IMR-90 (cell line): Measurements from ENCODE around the gene EFS. TPM values are rescaled to one million over a fixed set of nuclear protein-coding genes. Genes with fewer than 3 reads are reported as not detected.
A peak's percentile ranks its signal among the peaks of the same experiment; 100 is the strongest.

Source experiments
- ATAC-seq: fragments of 200-7000 bp; cut with Tn5 transposase; 2 replicates; pipeline ENCODE4 v1.9.1; 2020; ENCODE audit warnings: low read depth, mild to moderate bottlenecking, moderate library complexity
- BruUV-seq: library from RNA; stranded (reverse); fragments of 400-500 nt; replicated peaks from 2 replicates; lab custom pipeline; 2021; lab: Mats Ljungman, UMichigan
- CTCF ChIA-PET: fragments of 300-600 bp; formaldehyde crosslinking; extraction: SDS; loops from one replicate; lab custom pipeline; 2021; ENCODE audit warnings: antibody characterized with exemption; lab: Yijun Ruan, JAX
- POLR2A ChIA-PET: fragments of 300-600 bp; sonication (Branson Sonifier 250); formaldehyde crosslinking; loops from one replicate; lab custom pipeline; 2022; ENCODE audit warnings: antibody characterized with exemption; ENCODE audit not compliant: unreplicated experiment; lab: Charles Lee
- DNase-seq: peaks from one replicate; pipeline ENCODE4 v3.0.0; 2013
- H2AFZ ChIP-seq: replicated peaks from 2 replicates; pipeline ENCODE3; 2013; ENCODE audit warnings: low read length, mild to moderate bottlenecking; ENCODE audit not compliant: poor library complexity
- H2AK5ac ChIP-seq: 2 replicates; pipeline ENCODE4 v1.6.1; 2013; ENCODE audit warnings: low read depth, low read length, inconsistent platforms
- H2AK9ac ChIP-seq: replicated peaks from 2 replicates; pipeline ENCODE3; 2013; ENCODE audit warnings: mild to moderate bottlenecking, low read depth, low read length, moderate library complexity; ENCODE audit not compliant: poor library complexity
- H2BK120ac ChIP-seq: 2 replicates; pipeline ENCODE4 v1.6.1; 2013; ENCODE audit warnings: low read depth, low read length, inconsistent platforms
- H2BK15ac ChIP-seq: 3 replicates; pipeline ENCODE4 v1.6.1; 2013; ENCODE audit warnings: low read depth, low read length, inconsistent platforms
- H2BK20ac ChIP-seq: 2 replicates; pipeline ENCODE4 v1.6.1; 2013; ENCODE audit warnings: low read depth, mild to moderate bottlenecking, inconsistent platforms, low read length, moderate library complexity
- H2BK5ac ChIP-seq: 2 replicates; pipeline ENCODE4 v1.6.1; 2013; ENCODE audit warnings: mild to moderate bottlenecking, low read depth, low read length, inconsistent platforms; ENCODE audit not compliant: poor library complexity, severe bottlenecking
- H3K14ac ChIP-seq: replicated peaks from 2 replicates; pipeline ENCODE4 v1.6.1; 2013; ENCODE audit warnings: low read depth, low read length, inconsistent platforms
- H3K18ac ChIP-seq: 2 replicates; pipeline ENCODE4 v1.6.1; 2013; ENCODE audit warnings: low read depth, low read length, control low read depth
- H3K23ac ChIP-seq: 2 replicates; pipeline ENCODE4 v1.6.1; 2013; ENCODE audit warnings: low read depth, low read length, inconsistent platforms
- H3K27ac ChIP-seq: 2 replicates; pipeline ENCODE4 v1.5.1; 2013; ENCODE audit warnings: mild to moderate bottlenecking, control low read depth, low read length; ENCODE audit not compliant: insufficient read depth
- H3K27me3 ChIP-seq: 2 replicates; pipeline ENCODE4 v1.6.1; 2013; ENCODE audit warnings: low read length; ENCODE audit not compliant: control insufficient read depth, insufficient read depth
- H3K36me3 ChIP-seq: 2 replicates; pipeline ENCODE4 v1.6.1; 2013; ENCODE audit warnings: low read length, mixed read lengths; ENCODE audit not compliant: control insufficient read depth, insufficient read depth
- H3K4ac ChIP-seq: 2 replicates; pipeline ENCODE4 v1.6.1; 2013; ENCODE audit warnings: low read depth, low read length, inconsistent platforms
- H3K4me1 ChIP-seq: 2 replicates; pipeline ENCODE4 v1.6.1; 2013; ENCODE audit warnings: low read length, mixed read lengths; ENCODE audit not compliant: control insufficient read depth, insufficient read depth
- H3K4me2 ChIP-seq: 2 replicates; pipeline ENCODE4 v1.6.1; 2013; ENCODE audit warnings: low read depth, mild to moderate bottlenecking, control low read depth, low read length, moderate library complexity
- H3K4me3 ChIP-seq: 2 replicates; pipeline ENCODE4 v1.5.1; 2013; ENCODE audit warnings: low read depth, mild to moderate bottlenecking, control low read depth, low read length, moderate library complexity; ENCODE audit not compliant: insufficient read depth
- H3K56ac ChIP-seq: 2 replicates; pipeline ENCODE4 v1.6.1; 2013; ENCODE audit warnings: low read length, inconsistent platforms; ENCODE audit not compliant: insufficient read depth; ENCODE audit errors: extremely low read depth
- H3K79me1 ChIP-seq, 2 experiments: 2 replicates each; pipeline ENCODE4 v1.6.1; 2013; ENCODE audit warnings: low read length in 2 of 2, inconsistent platforms in 1 of 2, low read depth in 1 of 2
- H3K9ac ChIP-seq: 2 replicates; pipeline ENCODE4 v1.6.1; 2013; ENCODE audit warnings: low read depth, low read length, control low read depth
- H3K9me1 ChIP-seq: 2 replicates; pipeline ENCODE4 v1.6.1; 2013; ENCODE audit warnings: low read length, inconsistent platforms; ENCODE audit not compliant: insufficient read depth
- H3K9me3 ChIP-seq: 2 replicates; pipeline ENCODE4 v1.6.1; 2013; ENCODE audit warnings: low read length; ENCODE audit not compliant: control insufficient read depth, insufficient read depth
- H4K20me1 ChIP-seq: 2 replicates; pipeline ENCODE4 v1.6.1; 2013; ENCODE audit warnings: low read length, inconsistent platforms; ENCODE audit not compliant: insufficient read depth
- H4K5ac ChIP-seq: 2 replicates; pipeline ENCODE4 v1.6.1; 2013; ENCODE audit warnings: mild to moderate bottlenecking, low read depth, low read length, control low read depth
- H4K8ac ChIP-seq, 2 experiments: 2 replicates each; pipeline ENCODE4 v1.6.1; 2013; ENCODE audit warnings: low read depth in 2 of 2, low read length in 2 of 2, control low read depth in 1 of 2, inconsistent platforms in 1 of 2
- H4K91ac ChIP-seq: 2 replicates; pipeline ENCODE4 v1.6.1; 2013; ENCODE audit warnings: low read depth, low read length, inconsistent platforms; ENCODE audit not compliant: insufficient read depth
- BHLHE40 ChIP-seq: fragments of 150-350 bp; IDR thresholded peaks from 2 replicates; pipeline ENCODE4 v1.6.1; 2016; ENCODE audit warnings: mild to moderate bottlenecking, low read depth, low read length
- CEBPB ChIP-seq: IDR thresholded peaks from 2 replicates; pipeline ENCODE4 v1.6.1; 2012; ENCODE audit warnings: low read depth, low read length, improper control_type of control experiment
- CHD1 ChIP-seq: IDR thresholded peaks from 2 replicates; pipeline ENCODE4 v1.6.1; 2012; ENCODE audit warnings: low read depth, low read length, improper control_type of control experiment
- FOS ChIP-seq: fragments of 150-350 bp; IDR thresholded peaks from 2 replicates; pipeline ENCODE4 v1.6.1; 2016; ENCODE audit warnings: low read depth, low read length
- MAFK ChIP-seq: IDR thresholded peaks from 2 replicates; pipeline ENCODE4 v1.6.1; 2012; ENCODE audit warnings: low read depth, low read length, improper control_type of control experiment
- MXI1 ChIP-seq: IDR thresholded peaks from 2 replicates; pipeline ENCODE4 v1.6.1; 2012; ENCODE audit warnings: low read depth, mild to moderate bottlenecking, low read length, moderate library complexity, borderline replicate concordance
- NFE2L2 ChIP-seq: fragments of 150-350 bp; IDR thresholded peaks from 2 replicates; pipeline ENCODE4 v1.6.1; 2016; ENCODE audit warnings: low read depth, mild to moderate bottlenecking, low read length
- RCOR1 ChIP-seq: IDR thresholded peaks from 2 replicates; pipeline ENCODE4 v1.6.1; 2012; ENCODE audit warnings: mild to moderate bottlenecking, low read length, improper control_type of control experiment; ENCODE audit not compliant: insufficient replicate concordance
- SMC3 ChIP-seq: fragments of 150-350 bp; IDR thresholded peaks from 2 replicates; pipeline ENCODE4 v1.6.1; 2016; ENCODE audit warnings: low read depth, mild to moderate bottlenecking, antibody characterized with exemption, low read length, moderate library complexity
- WGBS, 2 experiments: methylation state at CpG; one replicate each; pipeline versions ENCODE4 v1.1.5 to v1.1.7; 2013; ENCODE audit warnings: missing lambda C conversion rate in 2 of 2; ENCODE audit not compliant: insufficient read length in 1 of 2; ENCODE audit errors: extremely low coverage in 2 of 2; 5-methylcytosine and 5-hydroxymethylcytosine counted together
- dilution Hi-C: fragments of 300-500 bp; cut with HindIII; formaldehyde crosslinking; loops from one replicate; pipeline ENCODE4 v1.14.3; 2018; ENCODE audit warnings: low sequenced_read_pairs; ENCODE audit not compliant: unreplicated experiment
- in situ Hi-C: fragments of 300-500 bp; cut with MboI; formaldehyde crosslinking; loops from 3 replicates; pipeline ENCODE4 v1.14.3; 2019; ENCODE audit warnings: low sequenced_read_pairs, inconsistent platforms, mixed read lengths
- intact Hi-C: fragments of 100-400 bp; cut with micrococcal nuclease; formaldehyde crosslinking; loops from 2 replicates; pipeline ENCODE4 v1.10.0; 2022
- polyA plus RNA-seq, 3 experiments: library from polyadenylated mRNA; depleted of rRNA; stranded (reverse); fragments of >200 nt; gene quantifications; 2 replicates each; pipeline ENCODE4 v1.2.3, GENCODE V29; 2012; ENCODE audit warnings: low replicate concordance in 1 of 3
- total RNA-seq: library from RNA; depleted of rRNA; stranded (reverse); fragments of >200 nt; gene quantifications from 2 replicates; pipeline ENCODE4 v1.2.3, GENCODE V29; 2012
- TF ChIP-seq, protein P1 (sequence below): fragments of 150-350 bp; IDR thresholded peaks from 2 replicates; pipeline ENCODE4 v1.6.1; 2016; ENCODE audit warnings: low read depth, mild to moderate bottlenecking, low read length, moderate library complexity, borderline replicate concordance
- TF ChIP-seq, protein P2 (sequence below): conservative IDR thresholded peaks from 2 replicates; pipeline ENCODE4 v1.5.1; 2012; ENCODE audit warnings: mild to moderate bottlenecking, low read depth, low read length, improper control_type of control experiment

The EFS gene
- total and polyA plus RNA-seq, 2 of the 4 experiments (the other 2 are of a cell fraction), result 2.2 to 11.6 TPM

DNA sequence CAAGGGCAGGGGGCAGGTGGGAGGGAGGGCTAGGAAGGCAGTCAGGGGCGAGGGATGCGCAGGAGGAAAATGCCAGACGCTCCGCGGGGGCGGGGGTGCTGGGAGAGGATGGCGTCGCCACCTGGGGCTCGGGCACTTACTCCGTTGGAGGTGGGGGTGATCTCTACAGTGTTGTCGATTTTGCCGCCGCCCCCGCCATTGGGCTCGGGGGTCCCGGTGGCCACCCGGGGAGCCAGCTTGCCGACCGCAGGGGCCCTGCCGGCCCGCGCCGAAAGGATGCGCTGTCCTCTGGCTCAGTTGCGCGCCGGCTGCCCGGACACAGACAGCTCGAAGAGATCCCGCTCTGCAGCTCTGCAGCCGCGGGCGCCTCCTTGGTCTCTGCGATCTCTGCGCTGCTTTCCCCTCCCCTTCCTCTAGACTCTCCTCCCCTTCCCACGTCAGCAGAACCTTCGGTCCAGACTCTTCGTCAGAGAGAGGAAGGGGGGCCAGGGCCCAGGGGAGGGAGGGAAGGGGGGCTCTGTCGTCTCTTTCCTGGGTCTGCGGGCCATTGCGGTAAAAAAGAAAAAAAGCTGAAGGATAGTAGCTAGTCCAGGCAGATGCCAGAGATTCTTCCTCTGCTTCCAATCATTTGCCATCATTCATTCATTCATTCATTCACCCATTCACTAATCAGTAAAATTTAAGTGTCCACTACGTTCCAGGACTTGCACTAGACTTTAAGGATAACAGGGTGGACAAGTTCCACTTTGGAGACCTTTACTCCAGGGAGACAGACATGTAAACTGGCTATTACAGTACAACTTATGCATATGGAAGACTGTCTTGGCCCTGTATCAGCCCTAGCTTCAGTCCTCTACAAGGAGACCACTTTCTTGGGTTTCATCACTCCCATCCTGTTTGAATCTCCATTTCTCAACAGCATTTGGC, 12.2 kb downstream of the EFS start, which contains the start of gene SLC22A17:
TSS of gene SLC22A17 (minus strand) at position 382 of the 927 bp plus-strand sequence.
- Histone ChIP-seq H4K8ac (peak within 1 kb of the TSS; percentile 75 to 77), H3K9ac (peak within 1 kb of the TSS; percentile 68), H4K91ac (no peak within 1 kb of the TSS), H4K5ac (no peak within 1 kb of the TSS; the same call in 1 of the 2 replicates), H3K9me1 (peaks cover 6% of the 10 kb centered on the region; the same call in 1 of the 2 replicates), H3K36me3 (peaks cover 21% of the 10 kb centered on the region; the same call in 1 of the 2 replicates), H2BK20ac (peak within 1 kb of the TSS; percentile 33), H2AK5ac (peak within 1 kb of the TSS; percentile 54), H2AFZ (peak within 1 kb of the TSS; percentile 96), H3K14ac (peak within 1 kb of the TSS; percentile 46), H3K27me3 (no peaks in the 10 kb centered on the region), H2BK15ac (peak within 1 kb of the TSS; percentile 1; the same call in 1 of the 3 replicates), H3K4me2 (peak within 1 kb of the TSS; percentile 75), H3K9me3 (no peaks in the 10 kb centered on the region), H3K4ac (peak within 1 kb of the TSS; percentile 64), H3K27ac (peak within 1 kb of the TSS; percentile 63), H3K18ac (peak within 1 kb of the TSS; percentile 9; the same call in 1 of the 2 replicates), H3K79me1 (peaks cover 0 to 7% of the 10 kb centered on the region in 2 experiments; a peak in 3 of 4 replicates), H3K56ac (no peak within 1 kb of the TSS), H3K4me3 (peak within 1 kb of the TSS; percentile 76), H3K4me1 (peaks cover 3% of the 10 kb centered on the region; the same call in 1 of the 2 replicates), H2BK120ac (peak within 1 kb of the TSS; percentile 35), H2AK9ac (peak within 1 kb of the TSS; percentile 86), H3K23ac (no peak within 1 kb of the TSS; the same call in 1 of the 2 replicates), H2BK5ac (peak within 1 kb of the TSS; percentile 29), H4K20me1 (no peaks in the 10 kb centered on the region; the same call in 1 of the 2 replicates)
- peak; percentile 98 for ATAC-seq
- intact Hi-C loops, result loop anchor here (1.0 kb wide), 2 partner anchors 14 to 24 kb away; no protein-coding TSS in a partner anchor
- in situ Hi-C loops, result no loop called here
- dilution Hi-C loops, result no loop called here
- DNase-seq, result peak; percentile 92
- CTCF ChIA-PET, result interaction anchor here (0.7 to 1.7 kb wide), 6 partner anchors 8 to 42 kb away, joined by 3 to 8 read pairs (median 4); no protein-coding TSS in a partner anchor
- 2% methylated on average over 8 of the region's 42 CpGs; no CpG with 5 or more reads in 1 of the 2 experiments for WGBS, 2 experiments
- POLR2A ChIA-PET, result no interaction called here
- no TSS peak for BruUV-seq
- TF ChIP-seq CEBPB (no peak), NFE2L2 (0 out of 2 replicates have a peak, but pooled peaks have one; percentile 1), FOS (no peak), MAFK (peak; percentile 29; the same call in 1 of the 2 replicates), CHD1 (no peak), RCOR1 (no peak), MXI1 (no peak), BHLHE40 (no peak), SMC3 (0 out of 2 replicates have a peak, but pooled peaks have one; percentile 20)
- TF ChIP-seq, protein P1, sequence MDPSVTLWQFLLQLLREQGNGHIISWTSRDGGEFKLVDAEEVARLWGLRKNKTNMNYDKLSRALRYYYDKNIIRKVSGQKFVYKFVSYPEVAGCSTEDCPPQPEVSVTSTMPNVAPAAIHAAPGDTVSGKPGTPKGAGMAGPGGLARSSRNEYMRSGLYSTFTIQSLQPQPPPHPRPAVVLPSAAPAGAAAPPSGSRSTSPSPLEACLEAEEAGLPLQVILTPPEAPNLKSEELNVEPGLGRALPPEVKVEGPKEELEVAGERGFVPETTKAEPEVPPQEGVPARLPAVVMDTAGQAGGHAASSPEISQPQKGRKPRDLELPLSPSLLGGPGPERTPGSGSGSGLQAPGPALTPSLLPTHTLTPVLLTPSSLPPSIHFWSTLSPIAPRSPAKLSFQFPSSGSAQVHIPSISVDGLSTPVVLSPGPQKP, result no peak
- TF ChIP-seq, protein P2, sequence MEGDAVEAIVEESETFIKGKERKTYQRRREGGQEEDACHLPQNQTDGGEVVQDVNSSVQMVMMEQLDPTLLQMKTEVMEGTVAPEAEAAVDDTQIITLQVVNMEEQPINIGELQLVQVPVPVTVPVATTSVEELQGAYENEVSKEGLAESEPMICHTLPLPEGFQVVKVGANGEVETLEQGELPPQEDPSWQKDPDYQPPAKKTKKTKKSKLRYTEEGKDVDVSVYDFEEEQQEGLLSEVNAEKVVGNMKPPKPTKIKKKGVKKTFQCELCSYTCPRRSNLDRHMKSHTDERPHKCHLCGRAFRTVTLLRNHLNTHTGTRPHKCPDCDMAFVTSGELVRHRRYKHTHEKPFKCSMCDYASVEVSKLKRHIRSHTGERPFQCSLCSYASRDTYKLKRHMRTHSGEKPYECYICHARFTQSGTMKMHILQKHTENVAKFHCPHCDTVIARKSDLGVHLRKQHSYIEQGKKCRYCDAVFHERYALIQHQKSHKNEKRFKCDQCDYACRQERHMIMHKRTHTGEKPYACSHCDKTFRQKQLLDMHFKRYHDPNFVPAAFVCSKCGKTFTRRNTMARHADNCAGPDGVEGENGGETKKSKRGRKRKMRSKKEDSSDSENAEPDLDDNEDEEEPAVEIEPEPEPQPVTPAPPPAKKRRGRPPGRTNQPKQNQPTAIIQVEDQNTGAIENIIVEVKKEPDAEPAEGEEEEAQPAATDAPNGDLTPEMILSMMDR, result peak; percentile 35
